GM19351 (cell line): ENCODE measurements around the gene NOTCH1.
"Not testable (repeated sequence)": the region's sequence is repeated elsewhere in the genome, so short reads cannot be mapped to it uniquely, and the experiment has no call there.

Experiments
- ATAC-seq: cut with Tn5 transposase; IDR thresholded peaks from one replicate; pipeline ENCODE4 v1.9.1; 2021; ENCODE audit warnings: mild to moderate bottlenecking, moderate library complexity; ENCODE audit not compliant: unreplicated experiment

NOTCH1 gene

GRCh38 chr9:136578915-136579649, 33.2 kb upstream of the NOTCH1 start:
- ATAC-seq: no peak

- ATAC-seq: no peak
Observed at GRCh38 chr9:136578626-136578914, 32.7 kb upstream of the NOTCH1 start.

GRCh38 chr9:136577941-136578625, 32.2 kb upstream of the NOTCH1 start:
- ATAC-seq: no peak

DNA sequence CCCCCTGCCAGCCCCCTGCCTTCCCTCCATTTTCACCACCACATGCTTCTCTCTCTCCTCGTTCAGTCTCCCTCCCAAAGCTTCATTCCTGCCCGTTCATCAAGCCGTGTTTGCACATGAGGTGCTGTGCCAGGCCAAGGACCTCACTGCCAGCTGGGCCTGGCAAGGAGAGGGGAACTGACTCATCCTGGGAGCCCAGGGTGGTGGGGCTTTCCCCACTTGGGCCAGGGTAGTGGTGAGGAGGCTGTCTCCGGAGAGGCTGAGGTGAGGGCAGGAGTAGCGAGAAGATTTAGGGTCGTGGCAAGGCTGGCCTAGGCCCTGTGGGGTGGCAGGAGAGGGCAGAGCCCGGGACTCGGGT, 30.4 kb upstream of the NOTCH1 start:
- no peak for ATAC-seq

DNA sequence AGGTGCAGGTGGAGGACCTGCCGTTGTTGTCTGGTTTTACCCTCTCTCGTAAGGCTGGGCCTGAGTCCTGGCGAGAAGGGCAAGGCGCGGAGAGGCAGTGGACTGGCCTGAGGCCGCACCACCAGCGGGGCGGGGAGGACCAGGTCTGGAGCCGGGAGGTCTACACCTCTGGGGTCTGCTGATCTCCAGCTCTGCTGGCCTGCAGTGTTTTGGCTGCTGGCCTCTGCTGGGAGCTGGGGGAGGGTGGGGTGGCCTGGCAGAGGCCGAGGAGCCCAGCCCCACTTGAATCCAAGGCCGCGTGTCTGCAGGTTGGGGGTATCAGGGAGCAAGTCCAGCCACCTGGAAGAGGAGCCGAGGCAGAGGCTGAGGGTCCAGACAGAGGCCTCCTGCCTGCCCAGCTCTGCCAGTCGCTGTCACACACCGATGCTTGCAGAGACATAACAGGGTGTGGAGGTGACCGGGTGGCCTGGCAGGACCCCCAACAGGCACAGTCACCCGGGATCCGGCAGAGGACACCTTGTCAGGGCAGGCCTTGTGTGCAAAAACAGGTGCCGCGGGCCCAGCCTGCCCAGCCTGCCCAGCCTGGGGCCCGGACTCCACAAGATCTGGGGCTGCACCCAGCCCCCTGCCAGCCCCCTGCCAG, 29.9 kb upstream of the NOTCH1 start:
- ATAC-seq: no peak

DNA sequence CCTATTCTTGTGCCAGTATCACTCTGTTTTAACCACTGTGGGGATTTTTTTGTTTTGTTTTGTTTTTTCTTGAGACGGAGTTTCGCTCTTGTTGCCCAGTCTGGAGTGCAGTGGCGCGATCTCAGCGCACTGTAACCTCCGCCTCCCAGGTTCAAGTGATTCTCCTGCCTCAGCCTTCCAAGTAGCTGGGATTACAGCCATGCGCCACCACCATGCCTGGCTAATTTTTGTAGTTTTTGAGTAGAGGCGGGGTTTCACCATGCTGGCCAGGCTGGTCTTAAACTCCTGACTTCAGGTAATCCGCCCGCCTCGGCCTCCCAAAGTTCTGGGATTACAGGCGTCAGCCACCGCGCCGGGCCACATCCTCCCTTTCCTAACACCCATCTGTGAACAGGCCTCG, 28.8 kb upstream of the NOTCH1 start:
- ATAC-seq: not testable (repeated sequence)

DNA sequence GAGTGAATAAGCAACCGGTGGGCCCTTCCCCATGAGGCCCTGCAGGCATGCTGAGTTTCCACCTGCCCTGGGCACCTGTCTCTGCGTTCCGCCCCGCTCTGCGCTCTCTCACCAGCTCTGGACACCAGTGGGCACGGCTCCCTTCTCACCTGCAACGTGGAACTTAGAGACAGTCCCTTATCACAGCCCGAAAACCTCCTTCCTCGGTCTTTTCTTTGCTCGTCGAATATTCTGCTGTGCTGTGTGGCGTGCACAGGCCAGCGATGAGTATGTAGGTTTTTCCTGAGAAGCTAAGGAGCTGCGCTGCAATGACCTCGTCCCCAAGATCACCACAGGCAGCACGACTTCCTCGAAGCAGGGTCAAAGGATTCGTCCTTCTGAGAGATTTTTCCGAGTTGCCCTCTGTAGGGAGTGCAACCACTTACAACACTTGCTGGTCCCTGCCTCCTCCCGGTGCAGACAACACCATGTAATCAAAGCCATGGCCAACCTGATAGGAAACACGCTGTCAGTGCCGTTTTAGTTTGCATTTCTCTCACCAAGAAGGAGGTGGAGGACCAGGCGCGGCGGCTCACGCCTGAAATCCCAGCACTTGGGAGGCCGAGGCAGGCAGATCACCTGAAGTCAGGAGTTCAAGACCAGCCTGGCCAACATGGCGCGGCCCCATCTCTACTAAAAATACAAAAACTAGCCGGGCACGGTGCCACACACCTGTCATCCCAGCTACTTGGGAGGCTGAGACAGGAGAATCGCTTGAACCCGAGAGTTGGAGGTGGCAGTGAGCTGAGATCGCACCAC, 27.2 kb upstream of the NOTCH1 start:
- ATAC-seq: no peak

DNA sequence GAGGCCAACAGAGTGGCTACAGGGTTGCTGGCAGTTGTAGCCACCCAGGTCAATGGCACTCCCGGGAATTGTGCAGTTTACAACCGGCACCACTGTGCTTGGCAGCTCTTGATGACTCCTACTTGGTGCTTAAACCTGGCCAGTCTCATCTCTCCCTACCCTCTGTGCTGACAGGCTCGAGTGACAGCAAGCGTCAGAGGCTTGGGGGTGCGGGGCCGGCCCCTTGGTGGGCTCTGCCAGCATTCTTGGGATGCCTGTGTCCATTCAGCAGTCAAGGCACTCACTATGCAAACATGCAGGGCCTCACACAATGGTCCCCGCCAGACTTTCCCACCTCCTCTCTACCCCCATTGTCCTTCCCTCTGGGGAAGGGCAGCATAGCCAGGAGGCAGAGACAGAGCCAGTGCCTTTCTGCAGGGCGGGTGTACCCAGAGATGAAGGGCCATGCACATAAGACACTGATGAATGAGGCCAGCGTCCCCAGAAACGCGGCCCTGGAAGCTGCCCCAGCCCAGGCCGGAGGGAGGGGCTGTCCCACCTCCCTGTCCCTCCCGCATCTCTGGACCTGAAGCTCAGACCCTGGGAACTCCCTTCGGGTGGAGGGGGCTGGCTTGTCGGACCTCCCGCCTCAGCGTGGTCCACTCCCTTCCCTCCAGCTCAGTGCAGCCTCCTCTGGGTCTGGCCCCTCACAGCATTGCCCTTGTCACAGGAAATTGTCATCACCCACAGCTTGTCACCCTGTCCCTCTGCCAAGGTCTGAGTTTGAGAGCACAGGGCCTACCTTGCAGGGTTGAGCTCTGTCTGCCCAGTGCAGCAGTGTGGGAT, 26.4 kb upstream of the NOTCH1 start:
- ATAC-seq: no peak

- ATAC-seq: no peak
Observed at GRCh38 chr9:136571531-136571930, 25.7 kb upstream of the NOTCH1 start.

- ATAC-seq: no peak
Observed at GRCh38 chr9:136570916-136571315, 25.1 kb upstream of the NOTCH1 start.

GRCh38 chr9:136570191-136570845, 24.5 kb upstream of the NOTCH1 start:
- ATAC-seq: no peak

- no peak for ATAC-seq
Observed at GRCh38 chr9:136569526-136570148, 23.8 kb upstream of the NOTCH1 start.

GRCh38 chr9:136568288-136569081, 22.6 kb upstream of the NOTCH1 start:
- ATAC-seq: no peak

- ATAC-seq: no peak
Observed at GRCh38 chr9:136567651-136568287, 21.9 kb upstream of the NOTCH1 start.

DNA sequence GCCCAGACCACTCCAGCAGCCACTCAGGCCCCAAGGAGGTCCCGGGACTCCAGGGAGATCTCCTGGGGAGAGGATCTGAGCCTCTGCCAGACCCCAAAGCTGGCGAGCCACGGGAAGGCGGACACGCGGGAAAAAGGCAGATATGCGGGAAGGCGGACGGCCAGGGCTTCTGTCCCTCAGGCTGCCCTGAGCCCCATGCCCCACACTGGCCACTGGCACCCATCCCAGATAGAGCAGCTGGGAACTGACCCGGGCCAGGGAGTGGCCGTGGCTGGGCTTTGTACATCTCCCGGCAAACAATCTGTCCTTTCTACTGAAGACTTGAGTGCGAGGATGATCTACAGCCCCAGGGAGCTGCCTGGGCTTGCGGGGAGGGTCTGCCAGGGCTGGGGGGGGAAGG, 21.1 kb upstream of the NOTCH1 start:
- no peak for ATAC-seq

GRCh38 chr9:136566553-136566895, 20.7 kb upstream of the NOTCH1 start:
- ATAC-seq: no peak

- ATAC-seq: no peak
Observed at GRCh38 chr9:136565715-136566552, 20.1 kb upstream of the NOTCH1 start.
